Measurements from ENCODE around the gene PGAP3. TPM values are rescaled to one million over a fixed set of nuclear protein-coding genes. Genes with fewer than 3 reads are reported as not detected.

The PGAP3 gene
- total RNA-seq, 1 donor: 11.1 TPM

DNA sequence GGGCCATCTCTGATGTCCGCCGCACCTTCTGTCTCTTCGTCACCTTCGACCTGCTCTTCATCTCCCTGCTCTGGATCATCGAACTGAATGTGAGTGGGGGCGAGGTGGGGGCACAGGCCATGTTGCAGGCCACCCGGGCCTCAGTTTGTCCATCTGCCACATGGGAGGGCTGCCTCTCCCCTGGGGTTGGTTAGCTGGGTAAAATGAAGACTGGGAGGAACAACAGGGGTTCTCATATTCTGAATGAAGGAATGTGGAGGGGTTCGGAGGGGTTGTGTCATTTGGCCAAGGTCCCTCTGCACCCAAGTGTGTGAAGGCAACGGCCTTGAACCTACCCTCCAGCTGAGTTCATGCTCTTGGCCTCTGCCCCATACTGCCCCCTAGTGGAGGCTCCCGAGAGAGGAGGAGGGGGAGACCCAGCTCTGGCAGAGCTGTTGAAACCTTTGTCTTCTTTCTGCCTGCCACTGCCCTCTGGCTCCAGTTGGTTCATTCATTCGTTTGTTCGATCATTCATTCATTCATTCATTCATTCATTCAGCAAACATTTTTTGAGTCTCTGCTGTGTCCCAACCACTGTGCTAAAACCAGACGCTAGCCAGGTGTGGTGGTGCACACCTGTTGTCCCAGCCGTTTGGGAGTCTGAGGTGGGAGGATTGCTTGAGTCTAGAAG is 34.1 kb downstream of the PGAP3 start:
- peak; percentile 36 for DNase-seq (ENCODE audit: low read depth)
- H3K4me3 ChIP-seq (ENCODE audit: low read depth, low read length): no peak overlapping the region
- TF ChIP-seq, protein P1, sequence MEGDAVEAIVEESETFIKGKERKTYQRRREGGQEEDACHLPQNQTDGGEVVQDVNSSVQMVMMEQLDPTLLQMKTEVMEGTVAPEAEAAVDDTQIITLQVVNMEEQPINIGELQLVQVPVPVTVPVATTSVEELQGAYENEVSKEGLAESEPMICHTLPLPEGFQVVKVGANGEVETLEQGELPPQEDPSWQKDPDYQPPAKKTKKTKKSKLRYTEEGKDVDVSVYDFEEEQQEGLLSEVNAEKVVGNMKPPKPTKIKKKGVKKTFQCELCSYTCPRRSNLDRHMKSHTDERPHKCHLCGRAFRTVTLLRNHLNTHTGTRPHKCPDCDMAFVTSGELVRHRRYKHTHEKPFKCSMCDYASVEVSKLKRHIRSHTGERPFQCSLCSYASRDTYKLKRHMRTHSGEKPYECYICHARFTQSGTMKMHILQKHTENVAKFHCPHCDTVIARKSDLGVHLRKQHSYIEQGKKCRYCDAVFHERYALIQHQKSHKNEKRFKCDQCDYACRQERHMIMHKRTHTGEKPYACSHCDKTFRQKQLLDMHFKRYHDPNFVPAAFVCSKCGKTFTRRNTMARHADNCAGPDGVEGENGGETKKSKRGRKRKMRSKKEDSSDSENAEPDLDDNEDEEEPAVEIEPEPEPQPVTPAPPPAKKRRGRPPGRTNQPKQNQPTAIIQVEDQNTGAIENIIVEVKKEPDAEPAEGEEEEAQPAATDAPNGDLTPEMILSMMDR (IDR thresholded peaks at IDR 0.05; ENCODE audit: insufficient read depth, low read length): peak; percentile 90

DNA sequence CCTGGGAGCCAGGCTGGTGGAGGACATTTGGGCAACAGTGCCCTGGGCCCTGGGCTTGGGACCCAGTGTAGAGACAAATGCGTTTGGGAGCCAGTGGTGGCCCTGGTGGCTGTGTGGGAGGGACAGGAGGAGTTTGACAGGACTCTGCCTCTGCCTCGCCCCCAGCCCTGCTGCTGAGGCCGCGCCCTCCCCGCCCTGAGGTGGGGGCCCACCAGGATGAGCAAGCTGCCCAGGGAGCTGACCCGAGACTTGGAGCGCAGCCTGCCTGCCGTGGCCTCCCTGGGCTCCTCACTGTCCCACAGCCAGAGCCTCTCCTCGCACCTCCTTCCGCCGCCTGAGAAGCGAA is 34.6 kb downstream of the PGAP3 start:
- H3K4me3 ChIP-seq (ENCODE audit: low read depth, low read length): no peak overlapping the region
- TF ChIP-seq, protein P1 (IDR thresholded peaks at IDR 0.05; ENCODE audit: insufficient read depth, low read length): no peak
- no peak for DNase-seq (ENCODE audit: low read depth)

- DNase-seq (ENCODE audit: low read depth): no peak
- H3K4me3 ChIP-seq (ENCODE audit: low read depth, low read length): no peak overlapping the region
- TF ChIP-seq, protein P1 (IDR thresholded peaks at IDR 0.05; ENCODE audit: insufficient read depth, low read length): no peak
Observed at GRCh38 chr17:39652587-39653315, 35.1 kb downstream of the PGAP3 start.

DNA sequence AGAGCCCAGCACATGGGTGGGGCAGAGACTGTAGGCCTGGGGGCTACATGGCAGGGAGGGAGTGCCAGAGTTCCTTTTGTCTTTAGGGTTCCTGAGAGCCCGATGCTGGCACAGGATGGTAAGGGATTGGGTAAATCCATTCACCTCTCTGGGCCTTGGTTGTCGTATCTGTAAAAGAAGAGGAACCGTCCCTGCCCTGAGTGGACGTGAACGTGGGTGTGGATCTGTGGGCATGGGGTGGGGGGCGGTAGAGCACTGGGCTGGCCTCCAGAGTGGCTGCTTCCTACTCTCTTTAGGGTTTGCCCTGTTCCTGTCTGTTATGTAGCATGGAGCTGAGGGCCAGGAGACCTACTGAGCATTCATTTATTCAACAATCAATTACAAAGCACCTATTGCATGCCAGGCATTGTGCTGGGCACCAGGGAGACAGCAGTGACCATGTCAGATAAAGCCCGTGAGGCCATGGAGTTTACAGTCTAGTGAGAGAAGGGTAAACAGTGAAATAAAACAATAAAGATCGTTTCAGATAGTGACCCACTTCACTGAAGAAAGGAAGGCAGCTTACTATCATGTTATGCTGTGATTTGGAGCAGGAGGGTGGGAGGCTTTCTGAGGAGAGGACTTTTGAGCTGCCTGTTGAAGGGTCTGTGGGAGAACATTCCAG is 35.8 kb downstream of the PGAP3 start:
- TF ChIP-seq, protein P1 (IDR thresholded peaks at IDR 0.05; ENCODE audit: insufficient read depth, low read length): no peak
- no peak overlapping the region for H3K4me3 ChIP-seq (ENCODE audit: low read depth, low read length)
- DNase-seq (ENCODE audit: low read depth): no peak

- no peak for DNase-seq (ENCODE audit: low read depth)
- TF ChIP-seq, protein P1 (IDR thresholded peaks at IDR 0.05; ENCODE audit: insufficient read depth, low read length): no peak
- H3K4me3 ChIP-seq (ENCODE audit: low read depth, low read length): no peak overlapping the region
Observed at GRCh38 chr17:39650121-39650579, 37.7 kb downstream of the PGAP3 start.

DNA sequence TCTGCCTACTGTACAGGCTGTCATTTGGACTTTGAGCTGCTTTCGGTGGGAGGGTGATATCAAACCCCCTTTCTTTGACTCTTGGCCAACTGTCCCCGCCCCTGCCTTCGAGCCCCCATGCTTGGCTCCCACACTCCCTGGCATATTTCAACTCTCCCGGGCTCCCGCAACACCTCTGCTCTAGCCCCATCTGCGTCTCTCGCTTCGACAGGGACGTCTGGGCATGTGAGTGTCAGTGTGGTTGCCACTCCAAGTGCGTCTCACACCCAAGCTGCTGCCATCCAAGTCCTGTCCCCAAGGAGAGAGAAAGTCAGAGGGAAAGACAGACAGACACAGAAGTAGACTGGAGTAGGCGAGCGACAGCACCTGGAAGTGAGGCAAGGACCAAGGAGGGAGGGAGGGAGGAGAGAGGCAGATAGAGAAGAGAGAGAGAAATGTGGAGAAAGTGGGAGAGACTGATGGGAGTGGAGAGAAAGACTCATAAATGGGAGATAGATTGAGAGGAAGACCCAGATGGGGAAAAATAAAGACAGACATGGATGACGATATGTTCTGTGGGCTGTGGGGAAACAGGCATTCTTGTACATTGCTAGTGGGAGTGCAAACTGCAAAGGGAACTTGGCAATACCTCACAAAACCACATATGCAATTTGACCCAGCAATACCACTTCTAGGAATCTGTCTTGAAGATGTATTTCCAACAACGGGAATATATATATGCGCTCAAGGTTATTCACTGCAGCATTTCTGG is 39.1 kb downstream of the PGAP3 start:
- no peak overlapping the region for H3K4me3 ChIP-seq (ENCODE audit: low read depth, low read length)
- no peak for DNase-seq (ENCODE audit: low read depth)
- TF ChIP-seq, protein P1 (IDR thresholded peaks at IDR 0.05; ENCODE audit: insufficient read depth, low read length): no peak
